GM21367 (cell line): ENCODE data around the gene GSTCD.
"Not testable (repeated sequence)": the region's sequence is repeated elsewhere in the genome, so short reads cannot be mapped to it uniquely, and the experiment has no call there.

Source experiments
- ATAC-seq: cut with Tn5 transposase; IDR thresholded peaks from one replicate; pipeline ENCODE4 v1.9.1; 2021; ENCODE audit not compliant: unreplicated experiment

Gene GSTCD

GRCh38 chr4:105708181-105709080 is at the start of gene GSTCD, which contains the start of gene INTS12:
Gene GSTCD, plus strand, starts transcription at chr4:105708784. Its CDS starts 8,830 bp downstream, at chr4:105717614.
Gene INTS12, minus strand, starts transcription at chr4:105708689. Its CDS starts 8,684 bp downstream, at chr4:105700005.
- peak; percentile 77 for ATAC-seq

GRCh38 chr4:105659190-105659589 is 49.4 kb upstream of the GSTCD start:
- ATAC-seq = no peak

- no peak for ATAC-seq
Observed at GRCh38 chr4:105661028-105661427, 47.6 kb upstream of the GSTCD start.

- no peak for ATAC-seq
Observed at GRCh38 chr4:105662935-105663675, 45.5 kb upstream of the GSTCD start.

- no peak for ATAC-seq
Observed at GRCh38 chr4:105666693-105667092, 41.9 kb upstream of the GSTCD start.

GRCh38 chr4:105670684-105671083 is 37.9 kb upstream of the GSTCD start:
- ATAC-seq = no peak

- ATAC-seq = no peak
Observed at GRCh38 chr4:105671301-105671700, 37.3 kb upstream of the GSTCD start.

- no peak for ATAC-seq
Observed at GRCh38 chr4:105674011-105674410, 34.6 kb upstream of the GSTCD start.

GRCh38 chr4:105677709-105678108 is 30.9 kb upstream of the GSTCD start:
- no peak for ATAC-seq

- ATAC-seq = no peak
Observed at GRCh38 chr4:105679186-105679585, 29.4 kb upstream of the GSTCD start.

GRCh38 chr4:105683038-105683437 is 25.5 kb upstream of the GSTCD start:
- no peak for ATAC-seq

- ATAC-seq = no peak
Observed at GRCh38 chr4:105686571-105686970, 22.0 kb upstream of the GSTCD start.

- not testable (repeated sequence) for ATAC-seq
Observed at GRCh38 chr4:105694812-105695211, 13.8 kb upstream of the GSTCD start.

GRCh38 chr4:105695832-105696231 is 12.8 kb upstream of the GSTCD start:
- not testable (repeated sequence) for ATAC-seq

- no peak for ATAC-seq
Observed at GRCh38 chr4:105698607-105699006, 10.0 kb upstream of the GSTCD start.

- no peak for ATAC-seq
Observed at GRCh38 chr4:105707782-105708180, 803 bp upstream of the GSTCD start.

GRCh38 chr4:105709081-105709450 is 482 bp downstream of the GSTCD start:
- peak; percentile 25 for ATAC-seq

- no peak for ATAC-seq
Observed at GRCh38 chr4:105710012-105710600, 1.5 kb downstream of the GSTCD start.

- no peak for ATAC-seq
Observed at GRCh38 chr4:105710678-105711077, 2.1 kb downstream of the GSTCD start.

GRCh38 chr4:105712766-105713165 is 4.2 kb downstream of the GSTCD start:
- no peak for ATAC-seq

- peak; percentile 56 for ATAC-seq
Observed at GRCh38 chr4:105714071-105714521, 5.5 kb downstream of the GSTCD start.
